BLaER1 treated with 17β-estradiol and CSF1 and Interleukin-3, amounts not matched to agents 10 nM and 100 nM (cell line): ENCODE data around the gene LINC01488.

ENCODE experiments used
- H3K27ac ChIP-seq, 11 experiments: shearing (Covaris generic); formaldehyde crosslinking; 2 replicates each; pipeline ENCODE4 v1.8.1; 2022
- H3K27me3 ChIP-seq, 11 experiments: shearing (Covaris generic); formaldehyde crosslinking; 2 replicates each; pipeline ENCODE4 v1.8.1; 2022
- H3K36me3 ChIP-seq, 11 experiments: shearing (Covaris generic); formaldehyde crosslinking; 2 replicates each; pipeline ENCODE4 v1.8.1; 2022
- H3K4me1 ChIP-seq, 10 experiments: shearing (Covaris generic); formaldehyde crosslinking; 2 replicates each; pipeline ENCODE4 v1.8.1; 2022
- H3K4me2 ChIP-seq, 11 experiments: shearing (Covaris generic); formaldehyde crosslinking; 2 replicates each; pipeline ENCODE4 v1.8.1; 2022
- H3K4me3 ChIP-seq, 10 experiments: shearing (Covaris generic); formaldehyde crosslinking; 2 replicates each; pipeline ENCODE4 v1.8.1; 2022
- H3K9ac ChIP-seq, 11 experiments: shearing (Covaris generic); formaldehyde crosslinking; 2 replicates each; pipeline ENCODE4 v1.8.1; 2022
- H3K9me3 ChIP-seq, 11 experiments: shearing (Covaris generic); formaldehyde crosslinking; replicated peaks in 1 of 11; 2 replicates each; pipeline ENCODE4 v1.8.1; 2022
- H4K20me1 ChIP-seq, 11 experiments: shearing (Covaris generic); formaldehyde crosslinking; 2 replicates each; pipeline ENCODE4 v1.8.1; 2022
- Cebpa-rat ChIP-seq, 11 experiments: shearing (Covaris generic); IDR thresholded peaks; 2 replicates each; pipeline ENCODE4 v1.8.1; 2022

The LINC01488 gene

DNA sequence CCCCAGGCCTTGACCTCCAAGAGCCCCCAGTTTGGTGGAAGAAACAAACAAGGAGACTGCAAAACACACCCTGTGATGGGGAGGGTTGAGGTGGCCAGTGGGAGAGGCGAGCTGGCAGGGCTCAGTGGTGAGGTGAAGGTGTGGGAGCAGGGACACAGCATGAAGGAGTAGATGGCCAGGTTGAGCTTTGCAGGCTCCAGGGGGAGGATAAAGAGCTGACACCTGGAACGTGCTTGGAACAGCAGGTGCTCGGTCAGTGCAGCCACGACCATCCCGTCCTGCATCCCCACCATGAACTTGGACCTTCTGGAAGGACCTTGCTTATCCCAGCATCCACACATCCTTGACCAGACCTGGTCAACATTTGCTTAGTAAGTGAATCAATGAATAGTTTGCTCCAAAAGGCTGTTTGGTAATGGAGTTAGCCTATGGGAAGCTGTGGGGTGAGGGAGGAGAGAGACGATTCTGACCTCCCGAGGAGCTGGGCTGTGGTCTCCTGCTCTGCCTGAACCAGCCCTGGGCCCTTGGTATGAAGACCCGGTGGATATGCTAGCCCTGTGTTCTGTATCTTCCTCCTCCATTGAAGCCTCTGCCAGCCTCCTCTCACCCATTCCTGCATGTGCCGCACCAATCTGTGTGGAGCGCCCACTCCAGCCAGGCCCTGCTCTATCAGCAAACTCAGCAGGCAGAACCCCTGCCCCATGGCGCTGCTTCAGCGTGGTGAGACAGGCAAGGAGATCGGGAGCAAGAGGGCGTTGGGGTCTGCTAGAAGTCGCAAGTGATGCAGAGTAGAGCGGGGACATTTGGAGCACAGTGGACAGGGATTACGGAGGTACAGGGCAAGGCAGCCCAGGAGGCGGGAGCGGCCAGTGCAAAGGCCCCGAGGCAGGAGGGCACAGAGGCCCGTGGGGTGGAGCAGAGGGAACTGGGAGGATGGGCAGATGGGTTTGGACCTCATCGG lies 9.9 kb downstream of the LINC01488 start:
- H3K27me3 ChIP-seq: no peaks in the 10 kb centered on the region
- no peak overlapping the region for H3K4me2 ChIP-seq
- no peak for TF ChIP-seq Cebpa-rat (IDR thresholded peaks at IDR 0.05)
- H3K4me1 ChIP-seq: peaks cover 0 to 3% (median 0%) of the 10 kb centered on the region in 10 experiments; a peak in 2 of 20 replicates
- H3K27ac ChIP-seq: no peak overlapping the region
- H3K9me3 ChIP-seq: no peaks in the 10 kb centered on the region
- no peaks in the 10 kb centered on the region for H3K36me3 ChIP-seq
- peaks cover 0 to 9% (median 0%) of the 10 kb centered on the region in 11 experiments; a peak in 2 of 22 replicates for H4K20me1 ChIP-seq
- H3K9ac ChIP-seq: no peak overlapping the region
- no peak overlapping the region for H3K4me3 ChIP-seq

DNA sequence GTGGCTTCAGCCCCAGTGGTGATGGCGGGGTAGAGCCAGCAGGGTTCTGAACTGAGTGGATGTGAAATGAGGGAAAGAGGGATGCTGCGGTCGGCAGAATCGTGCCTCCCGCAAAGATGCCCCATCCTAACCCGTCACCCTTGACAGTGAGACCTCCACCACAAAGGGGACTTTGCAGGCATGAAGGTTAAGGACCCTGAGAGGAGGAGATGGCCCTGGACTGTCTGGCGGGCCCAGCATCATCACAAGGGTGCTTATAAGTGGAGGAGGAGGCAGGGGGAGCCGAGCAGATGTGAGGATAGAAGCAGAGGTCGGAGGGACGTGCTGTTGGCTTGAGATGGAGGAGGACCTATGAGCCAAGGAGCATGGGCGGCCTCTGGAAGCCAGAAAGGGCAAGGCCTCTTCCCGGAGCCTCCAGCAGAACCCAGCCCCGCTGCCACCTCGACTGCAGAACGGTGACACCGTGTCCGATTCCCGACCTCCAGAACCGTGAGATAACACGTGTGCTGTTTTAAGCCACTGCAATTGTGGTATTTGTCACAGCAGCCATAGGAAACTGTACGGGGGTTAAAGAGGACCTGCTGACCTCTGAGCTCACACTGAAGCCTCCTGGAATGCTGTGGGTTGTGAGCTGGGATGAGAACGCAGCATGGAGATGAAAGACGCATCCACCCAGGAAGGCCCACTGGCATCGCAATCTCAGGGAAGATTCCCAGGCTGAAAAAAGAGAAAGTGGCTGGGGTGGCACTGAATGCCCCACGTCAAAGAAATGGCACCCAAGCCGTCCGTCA lies 10.9 kb downstream of the LINC01488 start:
- Histone ChIP-seq H3K9ac (no peak overlapping the region), H3K27ac (no peak overlapping the region), H3K4me3 (no peak overlapping the region), H3K9me3 (no peaks in the 10 kb centered on the region), H3K36me3 (no peaks in the 10 kb centered on the region), H3K27me3 (no peaks in the 10 kb centered on the region), H3K4me2 (no peak overlapping the region), H4K20me1 (peaks cover 0 to 9% (median 0%) of the 10 kb centered on the region in 11 experiments; a peak in 2 of 22 replicates), H3K4me1 (no peaks in the 10 kb centered on the region; a peak in 1 of 20 replicates)
- no peak for TF ChIP-seq Cebpa-rat (IDR thresholded peaks at IDR 0.05)

DNA sequence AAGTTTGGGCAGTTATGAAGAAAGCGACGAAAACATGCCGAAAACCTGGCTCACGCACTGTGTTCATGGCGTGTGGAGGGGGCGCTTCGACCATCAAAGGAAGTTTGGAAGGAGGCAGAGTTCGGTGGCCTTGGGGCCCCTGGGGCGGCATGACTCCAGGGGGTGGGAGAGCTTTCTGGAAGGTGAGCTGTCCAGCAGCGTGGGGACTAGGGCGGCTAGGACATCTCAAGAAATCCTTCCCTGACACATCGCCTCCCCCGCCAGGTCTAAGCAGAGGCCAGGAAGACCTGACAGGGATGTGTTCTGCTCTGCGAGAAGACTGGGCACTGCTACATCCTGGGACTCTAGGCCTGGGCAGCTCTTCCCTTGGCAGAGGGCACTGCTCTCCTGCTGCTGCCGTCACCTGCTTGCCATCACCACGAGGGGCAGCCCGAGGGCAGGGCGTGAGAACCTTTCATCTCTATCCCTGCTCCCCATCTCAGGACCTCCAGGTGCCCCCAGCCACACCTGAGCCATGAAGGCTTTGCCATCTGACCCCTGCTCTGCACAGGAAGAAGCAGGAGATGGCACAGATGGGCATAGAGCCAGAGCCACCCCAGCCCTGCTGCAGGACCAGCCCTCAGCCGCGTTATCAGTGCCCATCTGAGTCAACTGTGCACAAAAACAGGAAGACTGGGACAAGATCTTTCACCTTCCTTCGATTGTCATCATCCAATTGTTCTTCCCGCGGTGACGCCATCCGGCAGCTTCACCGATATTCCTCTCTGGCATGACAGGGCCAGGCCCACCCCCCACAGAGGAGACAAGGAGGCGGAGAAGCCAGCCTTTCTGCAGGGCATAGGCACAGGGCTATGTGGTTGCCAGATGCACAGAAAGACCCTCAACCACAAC lies 12.7 kb downstream of the LINC01488 start:
- Histone ChIP-seq H3K27me3 (no peaks in the 10 kb centered on the region), H3K9ac (no peak overlapping the region), H3K4me2 (no peak overlapping the region), H4K20me1 (peaks cover 0 to 9% (median 0%) of the 10 kb centered on the region in 11 experiments; a peak in 3 of 22 replicates), H3K4me1 (peaks cover 7 to 11% (median 9%) of the 10 kb centered on the region in 10 experiments), H3K4me3 (no peak overlapping the region), H3K9me3 (no peaks in the 10 kb centered on the region), H3K36me3 (no peaks in the 10 kb centered on the region), H3K27ac (no peak overlapping the region)
- TF ChIP-seq Cebpa-rat (IDR thresholded peaks at IDR 0.05): no peak

DNA sequence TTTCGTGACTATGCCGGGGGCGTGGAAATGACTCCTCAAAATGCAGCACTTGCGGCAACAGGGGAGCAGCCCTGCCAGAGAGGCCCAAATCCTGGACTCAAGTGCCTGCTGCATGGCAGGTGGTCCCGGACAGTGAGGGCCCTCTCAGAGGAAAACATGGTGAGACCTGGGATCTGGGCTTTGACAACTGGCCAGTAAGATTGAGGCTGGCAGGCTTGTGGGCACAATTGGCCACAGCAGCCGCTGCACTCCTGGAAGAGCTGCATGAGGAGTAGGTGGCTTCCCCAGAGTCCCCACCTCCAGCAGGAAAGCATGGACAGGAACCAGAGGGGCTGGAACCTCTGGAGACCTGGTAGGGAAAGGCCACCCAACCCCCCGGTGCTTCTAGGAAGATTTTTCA lies 13.4 kb downstream of the LINC01488 start:
- Histone ChIP-seq H3K4me1 (peaks cover 8 to 17% (median 16%) of the 10 kb centered on the region in 10 experiments), H4K20me1 (peaks cover 0 to 12% (median 0%) of the 10 kb centered on the region in 11 experiments; a peak in 3 of 22 replicates), H3K27me3 (no peaks in the 10 kb centered on the region), H3K27ac (no peak overlapping the region), H3K4me2 (no peak overlapping the region), H3K4me3 (no peak overlapping the region), H3K36me3 (no peaks in the 10 kb centered on the region), H3K9ac (no peak overlapping the region), H3K9me3 (no peaks in the 10 kb centered on the region)
- TF ChIP-seq Cebpa-rat (IDR thresholded peaks at IDR 0.05): no peak

DNA sequence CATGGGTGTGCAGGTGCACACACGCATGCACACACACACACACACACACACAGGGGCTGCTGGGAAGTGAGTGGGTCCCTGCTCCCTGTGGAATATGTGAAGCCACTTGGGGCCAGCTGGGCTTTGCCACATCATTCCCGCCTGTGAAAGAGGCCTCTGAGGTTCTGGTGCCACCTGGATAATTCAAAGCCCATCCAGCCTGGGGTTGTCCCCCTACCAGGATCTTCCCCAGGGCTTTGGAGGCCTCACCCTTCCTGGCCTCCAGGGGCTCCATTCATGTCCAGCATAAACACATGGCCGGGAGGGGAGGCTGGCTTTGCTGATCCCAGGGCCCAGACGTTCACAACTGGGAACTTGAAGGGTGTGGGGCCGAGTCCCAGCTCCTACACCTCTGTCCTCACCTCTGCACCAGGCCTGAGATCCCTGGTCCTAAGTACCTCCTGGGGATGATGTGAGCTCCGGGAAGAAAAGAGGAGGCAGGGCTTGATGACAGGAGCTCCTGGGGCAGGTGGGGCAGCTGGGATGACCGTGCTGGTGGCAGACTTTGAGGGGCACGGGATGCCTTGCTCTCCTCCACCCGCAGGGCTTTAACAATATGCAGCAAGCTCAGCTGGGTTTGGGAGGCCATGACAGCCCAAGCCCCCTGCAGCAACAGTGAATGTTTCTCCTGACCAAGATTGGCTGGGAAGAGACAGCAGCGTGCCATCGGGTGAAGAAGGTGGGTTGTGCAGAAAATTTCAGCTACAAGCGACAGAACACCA lies 14.2 kb downstream of the LINC01488 start:
- no peak overlapping the region for H3K27ac ChIP-seq
- peaks cover 8 to 25% (median 23%) of the 10 kb centered on the region in 10 experiments for H3K4me1 ChIP-seq
- peaks cover 0 to 20% (median 0%) of the 10 kb centered on the region in 11 experiments; a peak in 3 of 22 replicates for H4K20me1 ChIP-seq
- H3K4me2 ChIP-seq: no peak overlapping the region; a peak in 1 of 22 replicates
- no peaks in the 10 kb centered on the region for H3K36me3 ChIP-seq
- no peaks in the 10 kb centered on the region for H3K9me3 ChIP-seq
- no peak overlapping the region for H3K4me3 ChIP-seq
- H3K9ac ChIP-seq: no peak overlapping the region
- no peak for TF ChIP-seq Cebpa-rat (IDR thresholded peaks at IDR 0.05)
- H3K27me3 ChIP-seq: no peaks in the 10 kb centered on the region

DNA sequence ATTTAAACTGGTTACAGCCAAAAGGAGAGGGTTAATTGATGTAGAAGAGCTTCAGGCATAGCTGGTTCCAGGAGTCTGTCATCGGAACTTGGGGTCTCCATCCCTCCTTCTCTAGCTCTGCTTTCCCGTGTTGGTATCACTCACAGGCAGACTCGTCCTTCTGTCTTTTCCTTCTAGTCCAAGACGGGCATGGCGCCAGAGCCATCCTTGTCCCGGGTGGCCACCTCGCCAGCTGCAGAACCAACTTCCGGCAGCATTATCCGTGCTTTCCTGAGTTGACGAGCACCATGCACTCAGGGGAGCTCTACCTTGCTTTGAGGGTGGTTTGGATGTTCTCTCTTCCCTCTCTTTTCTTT lies 14.7 kb downstream of the LINC01488 start:
- Histone ChIP-seq H3K27ac (no peak overlapping the region), H3K4me2 (no peak overlapping the region), H3K36me3 (no peaks in the 10 kb centered on the region), H4K20me1 (peaks cover 0 to 20% (median 0%) of the 10 kb centered on the region in 11 experiments; a peak in 3 of 22 replicates), H3K27me3 (no peaks in the 10 kb centered on the region), H3K9ac (no peak overlapping the region), H3K4me3 (no peak overlapping the region), H3K4me1 (peaks cover 8 to 29% (median 28%) of the 10 kb centered on the region in 10 experiments), H3K9me3 (no peaks in the 10 kb centered on the region)
- TF ChIP-seq Cebpa-rat (IDR thresholded peaks at IDR 0.05): no peak

DNA sequence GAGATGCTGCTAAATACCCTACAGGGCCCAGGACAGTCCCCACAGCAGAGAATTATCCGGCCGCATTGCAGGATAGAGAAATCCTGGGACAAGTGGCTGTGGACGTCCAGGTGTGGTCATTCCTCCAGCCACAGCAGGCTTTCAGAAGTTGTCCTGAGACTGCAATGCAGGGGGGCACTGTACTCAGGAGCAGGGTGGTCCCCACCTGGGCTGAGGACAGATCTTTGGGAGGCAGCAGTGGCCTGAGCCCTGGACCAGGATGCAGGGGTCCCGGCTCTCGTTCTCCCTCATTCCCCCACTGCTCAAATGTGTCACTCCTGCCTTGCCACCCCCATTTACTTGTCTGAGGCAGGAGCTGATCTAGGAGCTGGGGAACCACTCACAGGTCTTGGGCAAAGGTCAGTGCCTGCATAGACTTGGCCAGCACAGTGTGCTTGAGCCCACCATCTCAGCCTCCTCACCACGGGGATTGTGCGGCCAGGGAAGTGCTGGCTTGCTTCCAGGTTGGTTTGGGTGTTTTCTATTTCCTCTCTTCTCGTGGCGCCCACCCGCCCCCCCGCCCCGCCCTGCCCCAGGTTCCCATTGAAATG lies 15.3 kb downstream of the LINC01488 start:
- no peaks in the 10 kb centered on the region for H3K36me3 ChIP-seq
- H3K4me1 ChIP-seq: peaks cover 8 to 32% (median 28%) of the 10 kb centered on the region in 10 experiments
- no peak for TF ChIP-seq Cebpa-rat (IDR thresholded peaks at IDR 0.05)
- H3K27ac ChIP-seq: no peak overlapping the region
- H3K4me3 ChIP-seq: no peak overlapping the region
- H3K9ac ChIP-seq: no peak overlapping the region
- no peaks in the 10 kb centered on the region for H3K27me3 ChIP-seq
- no peaks in the 10 kb centered on the region for H3K9me3 ChIP-seq
- H3K4me2 ChIP-seq: no peak overlapping the region
- H4K20me1 ChIP-seq: peaks cover 0 to 20% (median 0%) of the 10 kb centered on the region in 11 experiments; a peak in 3 of 22 replicates
